ENCODE results near the gene TMEM87A. TPM values are rescaled to one million over a fixed set of nuclear protein-coding genes. Genes with fewer than 3 reads are reported as not detected.

The TMEM87A gene
- total and polyA plus RNA-seq, 2 donors, result 32.2 to 33.5 TPM

- 48% methylated on average over 2 of the region's 2 CpGs for WGBS
- no peak for DNase-seq (ENCODE audit: low read depth in 6 of 9, low spot score in 9 of 9)
- H3K27me3 ChIP-seq (ENCODE audit: control insufficient read depth in 2 of 2, insufficient read depth in 1 of 2, low read length in 1 of 2), result no peaks in the 10 kb centered on the region
- no peak overlapping the region for H3K4me3 ChIP-seq (ENCODE audit: low read length in 2 of 2)
- H3K27ac ChIP-seq (ENCODE audit: low read depth in 1 of 2, low read length in 1 of 2), result no peak overlapping the region
- no peaks in the 10 kb centered on the region for H3K9me3 ChIP-seq (ENCODE audit: control insufficient read depth in 2 of 2, insufficient read depth in 1 of 2, low read length in 1 of 2)
- no peaks in the 10 kb centered on the region for H3K4me1 ChIP-seq (ENCODE audit: control insufficient read depth in 2 of 2, insufficient read depth in 2 of 2, low read length in 2 of 2)
- peaks cover 6 to 41% of the 10 kb centered on the region in 2 donors for H3K36me3 ChIP-seq (ENCODE audit: control insufficient read depth in 2 of 2, insufficient read depth in 2 of 2, low read length in 1 of 2)
Measured at GRCh38 chr15:42218953-42219592, 54.2 kb downstream of the TMEM87A start.

- WGBS, result 96% methylated on average over 2 of the region's 2 CpGs
- H3K36me3 ChIP-seq (ENCODE audit: control insufficient read depth in 2 of 2, insufficient read depth in 2 of 2, low read length in 1 of 2), result peaks cover 8 to 46% of the 10 kb centered on the region in 2 donors
- no peak overlapping the region for H3K27ac ChIP-seq (ENCODE audit: low read depth in 1 of 2, low read length in 1 of 2)
- DNase-seq (ENCODE audit: low read depth in 6 of 9, low spot score in 9 of 9), result no peak
- H3K4me1 ChIP-seq (ENCODE audit: control insufficient read depth in 2 of 2, insufficient read depth in 2 of 2, low read length in 2 of 2), result no peaks in the 10 kb centered on the region
- H3K4me3 ChIP-seq (ENCODE audit: low read length in 2 of 2), result no peak overlapping the region
- H3K27me3 ChIP-seq (ENCODE audit: control insufficient read depth in 2 of 2, insufficient read depth in 1 of 2, low read length in 1 of 2), result no peaks in the 10 kb centered on the region
- H3K9me3 ChIP-seq (ENCODE audit: control insufficient read depth in 2 of 2, insufficient read depth in 1 of 2, low read length in 1 of 2), result no peaks in the 10 kb centered on the region
Measured at GRCh38 chr15:42217568-42217967, 55.7 kb downstream of the TMEM87A start.

- Histone ChIP-seq H3K4me3 (ENCODE audit: low read length in 2 of 2) (no peak overlapping the region), H3K36me3 (ENCODE audit: control insufficient read depth in 2 of 2, insufficient read depth in 2 of 2, low read length in 1 of 2) (peaks cover 13 to 51% of the 10 kb centered on the region in 2 donors), H3K27ac (ENCODE audit: low read depth in 1 of 2, low read length in 1 of 2) (no peak overlapping the region), H3K9me3 (ENCODE audit: control insufficient read depth in 2 of 2, insufficient read depth in 1 of 2, low read length in 1 of 2) (no peaks in the 10 kb centered on the region), H3K4me1 (ENCODE audit: control insufficient read depth in 2 of 2, insufficient read depth in 2 of 2, low read length in 2 of 2) (no peaks in the 10 kb centered on the region), H3K27me3 (ENCODE audit: control insufficient read depth in 2 of 2, insufficient read depth in 1 of 2, low read length in 1 of 2) (no peaks in the 10 kb centered on the region)
- DNase-seq (ENCODE audit: low read depth in 6 of 9, low spot score in 9 of 9), result no peak
- 96% methylated on average over 4 of the region's 4 CpGs for WGBS
Measured at GRCh38 chr15:42215913-42216829, 57.1 kb downstream of the TMEM87A start.

- 96% methylated on average over 1 of the region's 1 CpG for WGBS
- no peaks in the 10 kb centered on the region for H3K9me3 ChIP-seq (ENCODE audit: control insufficient read depth in 2 of 2, insufficient read depth in 1 of 2, low read length in 1 of 2)
- H3K27ac ChIP-seq (ENCODE audit: low read depth in 1 of 2, low read length in 1 of 2), result no peak overlapping the region
- DNase-seq (ENCODE audit: low read depth in 6 of 9, low spot score in 9 of 9), result no peak
- H3K27me3 ChIP-seq (ENCODE audit: control insufficient read depth in 2 of 2, insufficient read depth in 1 of 2, low read length in 1 of 2), result no peaks in the 10 kb centered on the region
- H3K4me3 ChIP-seq (ENCODE audit: low read length in 2 of 2), result no peak overlapping the region
- H3K4me1 ChIP-seq (ENCODE audit: control insufficient read depth in 2 of 2, insufficient read depth in 2 of 2, low read length in 2 of 2), result no peaks in the 10 kb centered on the region
- H3K36me3 ChIP-seq (ENCODE audit: control insufficient read depth in 2 of 2, insufficient read depth in 2 of 2, low read length in 1 of 2), result peaks cover 17 to 56% of the 10 kb centered on the region in 2 donors
Measured at GRCh38 chr15:42214600-42214999, 58.6 kb downstream of the TMEM87A start.

- DNase-seq (ENCODE audit: low read depth in 6 of 9, low spot score in 9 of 9), result no peak
- Histone ChIP-seq H3K36me3 (ENCODE audit: control insufficient read depth in 2 of 2, insufficient read depth in 2 of 2, low read length in 1 of 2) (peaks cover 17 to 47% of the 10 kb centered on the region in 2 donors), H3K4me3 (ENCODE audit: low read length in 2 of 2) (no peak overlapping the region), H3K4me1 (ENCODE audit: control insufficient read depth in 2 of 2, insufficient read depth in 2 of 2, low read length in 2 of 2) (peaks cover 1 to 2% of the 10 kb centered on the region in 2 donors), H3K27ac (ENCODE audit: low read depth in 1 of 2, low read length in 1 of 2) (no peak overlapping the region), H3K27me3 (ENCODE audit: control insufficient read depth in 2 of 2, insufficient read depth in 1 of 2, low read length in 1 of 2) (no peaks in the 10 kb centered on the region), H3K9me3 (ENCODE audit: control insufficient read depth in 2 of 2, insufficient read depth in 1 of 2, low read length in 1 of 2) (no peaks in the 10 kb centered on the region)
Measured at GRCh38 chr15:42213511-42213910, 59.7 kb downstream of the TMEM87A start.

- Histone ChIP-seq H3K27ac (ENCODE audit: low read depth in 1 of 2, low read length in 1 of 2) (no peak overlapping the region), H3K27me3 (ENCODE audit: control insufficient read depth in 2 of 2, insufficient read depth in 1 of 2, low read length in 1 of 2) (no peaks in the 10 kb centered on the region), H3K36me3 (ENCODE audit: control insufficient read depth in 2 of 2, insufficient read depth in 2 of 2, low read length in 1 of 2) (peaks cover 22 to 30% of the 10 kb centered on the region in 2 donors), H3K9me3 (ENCODE audit: control insufficient read depth in 2 of 2, insufficient read depth in 1 of 2, low read length in 1 of 2) (peaks cover 0 to 4% of the 10 kb centered on the region in 2 donors), H3K4me1 (ENCODE audit: control insufficient read depth in 2 of 2, insufficient read depth in 2 of 2, low read length in 2 of 2) (peaks cover 11 to 16% of the 10 kb centered on the region in 2 donors), H3K4me3 (ENCODE audit: low read length in 2 of 2) (no peak overlapping the region)
- no peak for DNase-seq (ENCODE audit: low read depth in 6 of 9, low spot score in 9 of 9)
- WGBS, result 97% methylated on average over 4 of the region's 4 CpGs
Measured at GRCh38 chr15:42210696-42211095, 62.5 kb downstream of the TMEM87A start.

- DNase-seq (ENCODE audit: low read depth in 6 of 9, low spot score in 9 of 9), result peak; percentile 48 to 88 (median 75)
- H3K27ac ChIP-seq (ENCODE audit: low read depth in 1 of 2, low read length in 1 of 2), result peak within 1 kb of the TSS; percentile 67 to 87
- WGBS, result 2% methylated on average over 45 of the region's 45 CpGs
- peaks cover 0 to 4% of the 10 kb centered on the region in 2 donors for H3K9me3 ChIP-seq (ENCODE audit: control insufficient read depth in 2 of 2, insufficient read depth in 1 of 2, low read length in 1 of 2)
- no peaks in the 10 kb centered on the region for H3K27me3 ChIP-seq (ENCODE audit: control insufficient read depth in 2 of 2, insufficient read depth in 1 of 2, low read length in 1 of 2)
- peaks cover 11 to 16% of the 10 kb centered on the region in 2 donors for H3K4me1 ChIP-seq (ENCODE audit: control insufficient read depth in 2 of 2, insufficient read depth in 2 of 2, low read length in 2 of 2)
- peaks cover 17 to 23% of the 10 kb centered on the region in 2 donors for H3K36me3 ChIP-seq (ENCODE audit: control insufficient read depth in 2 of 2, insufficient read depth in 2 of 2, low read length in 1 of 2)
- H3K4me3 ChIP-seq (ENCODE audit: low read length in 2 of 2), result peak within 1 kb of the TSS; percentile 96 to 99
Measured at GRCh38 chr15:42207674-42208579, 65.3 kb downstream of the TMEM87A start, which contains the start of gene VPS39. Gene VPS39, minus strand, starts transcription at chr15:42208304. Its CDS starts 151 bp downstream, at chr15:42208153.

GRCh38 chr15:42206406-42206805 lies 66.8 kb downstream of the TMEM87A start:
- Histone ChIP-seq H3K36me3 (ENCODE audit: control insufficient read depth in 2 of 2, insufficient read depth in 2 of 2, low read length in 1 of 2) (peaks cover 12 to 13% of the 10 kb centered on the region in 2 donors), H3K27ac (ENCODE audit: low read depth in 1 of 2, low read length in 1 of 2) (no peak overlapping the region), H3K9me3 (ENCODE audit: control insufficient read depth in 2 of 2, insufficient read depth in 1 of 2, low read length in 1 of 2) (peaks cover 0 to 4% of the 10 kb centered on the region in 2 donors), H3K4me1 (ENCODE audit: control insufficient read depth in 2 of 2, insufficient read depth in 2 of 2, low read length in 2 of 2) (peaks cover 11 to 16% of the 10 kb centered on the region in 2 donors), H3K4me3 (ENCODE audit: low read length in 2 of 2) (no peak overlapping the region), H3K27me3 (ENCODE audit: control insufficient read depth in 2 of 2, insufficient read depth in 1 of 2, low read length in 1 of 2) (no peaks in the 10 kb centered on the region)
- 96% methylated on average over 4 of the region's 4 CpGs for WGBS
- no peak for DNase-seq (ENCODE audit: low read depth in 6 of 9, low spot score in 9 of 9)
